NCI-H748 (cell line): ENCODE measurements around the gene ESYT3.
"Not testable (repeated sequence)": the region's sequence is repeated elsewhere in the genome, so short reads cannot be mapped to it uniquely, and the experiment has no call there.

Experiments used
- DNase-seq: peaks from one replicate; lab custom pipeline; 2025; ENCODE audit not compliant: unreplicated experiment; lab: John Stamatoyannopoulos, UW

ESYT3 gene

GRCh38 chr3:138441256-138441655 is 6.8 kb downstream of the ESYT3 start:
- DNase-seq, result no peak

- no peak for DNase-seq
Observed at GRCh38 chr3:138441742-138442141, 7.3 kb downstream of the ESYT3 start.

- DNase-seq, result no peak
Observed at GRCh38 chr3:138442433-138442832, 8.0 kb downstream of the ESYT3 start.

- no peak for DNase-seq
Observed at GRCh38 chr3:138443091-138443490, 8.7 kb downstream of the ESYT3 start.

GRCh38 chr3:138443521-138444503 is 9.4 kb downstream of the ESYT3 start:
- DNase-seq, result no peak

- no peak for DNase-seq
Observed at GRCh38 chr3:138445236-138445635, 10.8 kb downstream of the ESYT3 start.

- DNase-seq, result no peak
Observed at GRCh38 chr3:138445654-138446053, 11.2 kb downstream of the ESYT3 start.

- no peak for DNase-seq
Observed at GRCh38 chr3:138448631-138449030, 14.2 kb downstream of the ESYT3 start.

GRCh38 chr3:138449490-138449889 is 15.1 kb downstream of the ESYT3 start:
- DNase-seq, result no peak

- no peak for DNase-seq
Observed at GRCh38 chr3:138450181-138450580, 15.8 kb downstream of the ESYT3 start.

GRCh38 chr3:138450704-138451424 is 16.4 kb downstream of the ESYT3 start:
- DNase-seq, result no peak

- DNase-seq, result no peak
Observed at GRCh38 chr3:138451595-138452162, 17.3 kb downstream of the ESYT3 start.

GRCh38 chr3:138452436-138452835 is 18.0 kb downstream of the ESYT3 start:
- DNase-seq, result no peak

- DNase-seq, result not testable (repeated sequence)
Observed at GRCh38 chr3:138453940-138454339, 19.5 kb downstream of the ESYT3 start.

GRCh38 chr3:138455801-138456716 is 21.6 kb downstream of the ESYT3 start:
- no peak for DNase-seq

- DNase-seq, result no peak
Observed at GRCh38 chr3:138456961-138457862, 22.8 kb downstream of the ESYT3 start.

- DNase-seq, result no peak
Observed at GRCh38 chr3:138457863-138458735, 23.7 kb downstream of the ESYT3 start.

GRCh38 chr3:138458774-138459499 is 24.5 kb downstream of the ESYT3 start:
- DNase-seq, result no peak
